ENCODE results near the gene GPR176. TPM values are rescaled to one million over a fixed set of nuclear protein-coding genes. Genes with fewer than 3 reads are reported as not detected.

GPR176 gene
- polyA plus RNA-seq, 1 donor from 2014 or later, result 8.3 TPM

GRCh38 chr15:39778021-39778420 is 142.0 kb downstream of the GPR176 start:
- Histone ChIP-seq H3K79me2 (replicated peaks; ENCODE audit: insufficient read depth, low read length) (peaks cover 2% of the 10 kb centered on the region), H3K9ac (ENCODE audit: low read length) (peak overlapping the region; percentile 8), H3K4me3 (ENCODE audit: low read length) (no peak overlapping the region), H3K9me2 (ENCODE audit: insufficient read depth, low read length) (no peaks in the 10 kb centered on the region), H3K27ac (ENCODE audit: low read length) (no peak overlapping the region), H3K9me3 (ENCODE audit: low read length) (no peaks in the 10 kb centered on the region), H3F3A (ENCODE audit: insufficient read depth, low read length, poor library complexity, severe bottlenecking) (no peaks in the 10 kb centered on the region), H4K20me1 (ENCODE audit: insufficient read depth) (no peaks in the 10 kb centered on the region), H3K36me3 (ENCODE audit: insufficient read depth, low read length) (no peaks in the 10 kb centered on the region), H2AFZ (ENCODE audit: low read depth, low read length) (no peak overlapping the region), H3K27me3 (ENCODE audit: insufficient read depth, low read depth, low read length) (no peaks in the 10 kb centered on the region), H3K4me2 (ENCODE audit: low read length) (no peak overlapping the region)
- TF ChIP-seq EP300 (conservative IDR thresholded peaks at IDR 0.05; ENCODE audit: poor library complexity, severe bottlenecking) (no peak), TAF1 (IDR thresholded peaks at IDR 0.05; ENCODE audit: low read depth) (no peak), SMC3 (conservative IDR thresholded peaks at IDR 0.05; ENCODE audit: poor library complexity) (no peak), POLR2AphosphoS5 (IDR thresholded peaks at IDR 0.05) (no peak), RAD21 (conservative IDR thresholded peaks at IDR 0.05) (no peak), EZH2 (IDR thresholded peaks at IDR 0.05; ENCODE audit: borderline replicate concordance, insufficient read depth, low read length, poor library complexity, severe bottlenecking) (no peak), MXI1 (conservative IDR thresholded peaks at IDR 0.05; ENCODE audit: poor library complexity, severe bottlenecking) (no peak), REST (IDR thresholded peaks at IDR 0.05; ENCODE audit: borderline replicate concordance) (no peak)
- TF ChIP-seq, protein P1, sequence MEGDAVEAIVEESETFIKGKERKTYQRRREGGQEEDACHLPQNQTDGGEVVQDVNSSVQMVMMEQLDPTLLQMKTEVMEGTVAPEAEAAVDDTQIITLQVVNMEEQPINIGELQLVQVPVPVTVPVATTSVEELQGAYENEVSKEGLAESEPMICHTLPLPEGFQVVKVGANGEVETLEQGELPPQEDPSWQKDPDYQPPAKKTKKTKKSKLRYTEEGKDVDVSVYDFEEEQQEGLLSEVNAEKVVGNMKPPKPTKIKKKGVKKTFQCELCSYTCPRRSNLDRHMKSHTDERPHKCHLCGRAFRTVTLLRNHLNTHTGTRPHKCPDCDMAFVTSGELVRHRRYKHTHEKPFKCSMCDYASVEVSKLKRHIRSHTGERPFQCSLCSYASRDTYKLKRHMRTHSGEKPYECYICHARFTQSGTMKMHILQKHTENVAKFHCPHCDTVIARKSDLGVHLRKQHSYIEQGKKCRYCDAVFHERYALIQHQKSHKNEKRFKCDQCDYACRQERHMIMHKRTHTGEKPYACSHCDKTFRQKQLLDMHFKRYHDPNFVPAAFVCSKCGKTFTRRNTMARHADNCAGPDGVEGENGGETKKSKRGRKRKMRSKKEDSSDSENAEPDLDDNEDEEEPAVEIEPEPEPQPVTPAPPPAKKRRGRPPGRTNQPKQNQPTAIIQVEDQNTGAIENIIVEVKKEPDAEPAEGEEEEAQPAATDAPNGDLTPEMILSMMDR (IDR thresholded peaks at IDR 0.05; ENCODE audit: poor library complexity, severe bottlenecking), result no peak

- Histone ChIP-seq H3K27ac (ENCODE audit: low read length) (no peak overlapping the region), H3K9me3 (ENCODE audit: low read length) (no peaks in the 10 kb centered on the region), H3K79me2 (replicated peaks; ENCODE audit: insufficient read depth, low read length) (no peaks in the 10 kb centered on the region), H2AFZ (ENCODE audit: low read depth, low read length) (no peak overlapping the region), H3K9me2 (ENCODE audit: insufficient read depth, low read length) (no peaks in the 10 kb centered on the region), H3K9ac (ENCODE audit: low read length) (no peak overlapping the region), H3K27me3 (ENCODE audit: insufficient read depth, low read depth, low read length) (no peaks in the 10 kb centered on the region), H3F3A (ENCODE audit: insufficient read depth, low read length, poor library complexity, severe bottlenecking) (no peaks in the 10 kb centered on the region), H3K36me3 (ENCODE audit: insufficient read depth, low read length) (no peaks in the 10 kb centered on the region), H3K4me2 (ENCODE audit: low read length) (no peak overlapping the region), H4K20me1 (ENCODE audit: insufficient read depth) (no peaks in the 10 kb centered on the region), H3K4me3 (ENCODE audit: low read length) (no peak overlapping the region)
- TF ChIP-seq MXI1 (conservative IDR thresholded peaks at IDR 0.05; ENCODE audit: poor library complexity, severe bottlenecking), result no peak
- TF ChIP-seq TAF1 (IDR thresholded peaks at IDR 0.05; ENCODE audit: low read depth), result no peak
- no peak for TF ChIP-seq REST (IDR thresholded peaks at IDR 0.05; ENCODE audit: borderline replicate concordance)
- no peak for TF ChIP-seq RAD21 (conservative IDR thresholded peaks at IDR 0.05)
These were observed 142.6 kb downstream of the GPR176 start for GRCh38 chr15:39777496-39777895.
